SK-N-SH treated with all-trans-retinoic acid at 6 μM for 48 hours (cell line): ENCODE data around the gene AGPS.
A peak's percentile ranks its signal among the peaks of the same experiment; 100 is the strongest.
"Not testable (repeated sequence)": the region's sequence is repeated elsewhere in the genome, so short reads cannot be mapped to it uniquely, and the experiment has no call there.

Experiments
- ATAC-seq: fragments of 200-7000 bp; cut with Tn5 transposase; 3 replicates; pipeline ENCODE4 v1.9.1; 2020; ENCODE audit warnings: mild to moderate bottlenecking, moderate library complexity
- ARNTL ChIP-seq: fragments of 450-650 bp; formaldehyde crosslinking; IDR thresholded peaks from 2 replicates; pipeline ENCODE4 v1.5.0; 2020; ENCODE audit warnings: low read depth, mild to moderate bottlenecking, moderate library complexity, borderline replicate concordance
- BACH2 ChIP-seq: fragments of 250-450 bp; sonication (Bioruptor Pico); IDR thresholded peaks from 2 replicates; pipeline ENCODE4 v1.9.0; 2021; ENCODE audit warnings: mild to moderate bottlenecking, borderline replicate concordance
- ESRRG ChIP-seq: fragments of 250-450 bp; sonication (Bioruptor Pico); IDR thresholded peaks from 2 replicates; pipeline ENCODE4 v1.6.1; 2021; ENCODE audit warnings: mild to moderate bottlenecking
- GLIS3 ChIP-seq: fragments of 250-450 bp; sonication (Bioruptor Pico); IDR thresholded peaks from 2 replicates; pipeline ENCODE4 v1.5.0; 2020; ENCODE audit warnings: mild to moderate bottlenecking, moderate library complexity
- OSR1 ChIP-seq: fragments of 250-450 bp; sonication (Bioruptor Pico); IDR thresholded peaks from 2 replicates; pipeline ENCODE4 v1.8.0; 2022; ENCODE audit warnings: moderate library complexity, mild to moderate bottlenecking, inconsistent platforms
- PPARA ChIP-seq: fragments of 250-450 bp; sonication (Bioruptor Pico); IDR thresholded peaks from 2 replicates; pipeline ENCODE4 v1.5.0; 2020; ENCODE audit warnings: mild to moderate bottlenecking, borderline replicate concordance
- RARB ChIP-seq: fragments of 250-450 bp; sonication (Bioruptor Pico); IDR thresholded peaks from 2 replicates; pipeline ENCODE4 v1.8.0; 2021; ENCODE audit warnings: mild to moderate bottlenecking, moderate library complexity
- SNAI2 ChIP-seq: fragments of 250-450 bp; sonication (Bioruptor Pico); IDR thresholded peaks from 2 replicates; pipeline ENCODE4 v1.5.0; 2020; ENCODE audit warnings: mild to moderate bottlenecking, moderate library complexity
- TCF4 ChIP-seq: fragments of 250-450 bp; sonication (Bioruptor Pico); IDR thresholded peaks from 2 replicates; pipeline ENCODE4 v1.8.0; 2021; ENCODE audit warnings: mild to moderate bottlenecking, moderate library complexity, borderline replicate concordance
- TOX ChIP-seq: fragments of 250-450 bp; sonication (Bioruptor Pico); IDR thresholded peaks from 2 replicates; pipeline ENCODE4 v1.8.0; 2021; ENCODE audit warnings: mild to moderate bottlenecking, moderate library complexity, borderline replicate concordance
- ZC3H10 ChIP-seq: fragments of 250-450 bp; sonication (Bioruptor Pico); IDR thresholded peaks from 2 replicates; pipeline ENCODE4 v1.5.1; 2021; ENCODE audit warnings: mild to moderate bottlenecking, moderate library complexity
- ZFP3 ChIP-seq: fragments of 250-450 bp; sonication (Bioruptor Pico); IDR thresholded peaks from 2 replicates; pipeline ENCODE4 v1.5.0; 2020; ENCODE audit warnings: mild to moderate bottlenecking, moderate library complexity
- ZFP30 ChIP-seq: fragments of 450-650 bp; formaldehyde crosslinking; IDR thresholded peaks from 2 replicates; pipeline ENCODE4 v1.5.0; 2022; ENCODE audit warnings: mild to moderate bottlenecking, moderate library complexity
- ZNF565 ChIP-seq: fragments of 450-650 bp; formaldehyde crosslinking; conservative IDR thresholded peaks from 2 replicates; pipeline ENCODE4 v1.5.0; 2020; ENCODE audit warnings: low read depth, mild to moderate bottlenecking, moderate library complexity
- ZNF70 ChIP-seq: fragments of 450-650 bp; formaldehyde crosslinking; IDR thresholded peaks from 2 replicates; pipeline ENCODE4 v1.5.0; 2020; ENCODE audit warnings: mild to moderate bottlenecking, moderate library complexity
- ZNF8 ChIP-seq: fragments of 450-650 bp; formaldehyde crosslinking; IDR thresholded peaks from 2 replicates; pipeline ENCODE4 v1.5.0; 2020; ENCODE audit warnings: mild to moderate bottlenecking, moderate library complexity
- TF ChIP-seq, protein P1 (sequence below): fragments of 250-450 bp; sonication (Bioruptor Pico); IDR thresholded peaks from 2 replicates; pipeline ENCODE4 v1.8.0; 2021; ENCODE audit warnings: low read depth, mild to moderate bottlenecking, moderate library complexity, borderline replicate concordance
- TF ChIP-seq, protein P2 (sequence below): fragments of 250-450 bp; sonication (Bioruptor Pico); IDR thresholded peaks from 2 replicates; pipeline ENCODE4 v1.5.1; 2021; ENCODE audit warnings: mild to moderate bottlenecking, moderate library complexity
- TF ChIP-seq, protein P3 (sequence below): fragments of 250-450 bp; sonication (Bioruptor Pico); IDR thresholded peaks from 2 replicates; pipeline ENCODE4 v1.5.1; 2020; ENCODE audit warnings: low read depth, mild to moderate bottlenecking, moderate library complexity
- TF ChIP-seq, protein P4 (sequence below): fragments of 250-450 bp; sonication (Bioruptor Pico); IDR thresholded peaks from 2 replicates; pipeline ENCODE4 v1.8.0; 2020; ENCODE audit warnings: mild to moderate bottlenecking, moderate library complexity, borderline replicate concordance

The AGPS gene

DNA sequence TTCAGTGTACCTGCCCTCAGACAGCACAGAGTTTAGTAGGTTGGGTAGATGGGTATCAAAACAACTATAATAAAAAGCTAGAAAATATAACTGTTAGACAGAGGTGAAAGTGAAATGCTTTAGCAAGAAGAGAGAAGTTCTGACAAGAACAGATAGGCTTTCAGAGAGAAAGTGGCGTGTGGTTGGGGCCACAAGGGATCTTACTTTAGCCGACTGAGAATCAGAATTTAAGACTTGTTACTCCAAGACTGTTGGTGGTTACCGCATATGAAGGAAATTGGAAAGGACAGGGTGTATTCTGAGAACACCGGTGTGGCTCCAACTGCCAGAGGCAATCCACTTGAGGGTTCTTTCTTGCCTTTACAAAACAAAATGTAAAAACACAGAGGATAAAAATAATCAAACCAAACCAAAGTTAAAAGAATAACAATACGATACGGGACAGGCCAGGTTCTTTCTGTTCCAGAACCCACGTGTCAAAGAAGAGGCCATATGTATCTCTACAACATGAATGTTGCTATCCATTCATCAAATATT is 44.4 kb upstream of the AGPS start (continued):
- TF ChIP-seq, protein P1, sequence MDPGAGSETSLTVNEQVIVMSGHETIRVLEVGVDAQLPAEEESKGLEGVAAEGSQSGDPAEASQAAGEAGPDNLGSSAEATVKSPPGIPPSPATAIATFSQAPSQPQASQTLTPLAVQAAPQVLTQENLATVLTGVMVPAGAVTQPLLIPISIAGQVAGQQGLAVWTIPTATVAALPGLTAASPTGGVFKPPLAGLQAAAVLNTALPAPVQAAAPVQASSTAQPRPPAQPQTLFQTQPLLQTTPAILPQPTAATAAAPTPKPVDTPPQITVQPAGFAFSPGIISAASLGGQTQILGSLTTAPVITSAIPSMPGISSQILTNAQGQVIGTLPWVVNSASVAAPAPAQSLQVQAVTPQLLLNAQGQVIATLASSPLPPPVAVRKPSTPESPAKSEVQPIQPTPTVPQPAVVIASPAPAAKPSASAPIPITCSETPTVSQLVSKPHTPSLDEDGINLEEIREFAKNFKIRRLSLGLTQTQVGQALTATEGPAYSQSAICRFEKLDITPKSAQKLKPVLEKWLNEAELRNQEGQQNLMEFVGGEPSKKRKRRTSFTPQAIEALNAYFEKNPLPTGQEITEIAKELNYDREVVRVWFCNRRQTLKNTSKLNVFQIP (CRISPR knock-in tag) = no peak
- TF ChIP-seq, protein P2, sequence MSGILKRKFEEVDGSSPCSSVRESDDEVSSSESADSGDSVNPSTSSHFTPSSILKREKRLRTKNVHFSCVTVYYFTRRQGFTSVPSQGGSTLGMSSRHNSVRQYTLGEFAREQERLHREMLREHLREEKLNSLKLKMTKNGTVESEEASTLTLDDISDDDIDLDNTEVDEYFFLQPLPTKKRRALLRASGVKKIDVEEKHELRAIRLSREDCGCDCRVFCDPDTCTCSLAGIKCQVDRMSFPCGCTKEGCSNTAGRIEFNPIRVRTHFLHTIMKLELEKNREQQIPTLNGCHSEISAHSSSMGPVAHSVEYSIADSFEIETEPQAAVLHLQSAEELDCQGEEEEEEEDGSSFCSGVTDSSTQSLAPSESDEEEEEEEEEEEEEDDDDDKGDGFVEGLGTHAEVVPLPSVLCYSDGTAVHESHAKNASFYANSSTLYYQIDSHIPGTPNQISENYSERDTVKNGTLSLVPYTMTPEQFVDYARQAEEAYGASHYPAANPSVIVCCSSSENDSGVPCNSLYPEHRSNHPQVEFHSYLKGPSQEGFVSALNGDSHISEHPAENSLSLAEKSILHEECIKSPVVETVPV (CRISPR knock-in tag) = no peak
- TF ChIP-seq ARNTL (CRISPR knock-in tag) (no peak), ZNF70 (CRISPR knock-in tag) (no peak), ZNF565 (CRISPR knock-in tag) (no peak), ZFP30 (CRISPR knock-in tag) (no peak), ZC3H10 (CRISPR knock-in tag) (no peak)

DNA sequence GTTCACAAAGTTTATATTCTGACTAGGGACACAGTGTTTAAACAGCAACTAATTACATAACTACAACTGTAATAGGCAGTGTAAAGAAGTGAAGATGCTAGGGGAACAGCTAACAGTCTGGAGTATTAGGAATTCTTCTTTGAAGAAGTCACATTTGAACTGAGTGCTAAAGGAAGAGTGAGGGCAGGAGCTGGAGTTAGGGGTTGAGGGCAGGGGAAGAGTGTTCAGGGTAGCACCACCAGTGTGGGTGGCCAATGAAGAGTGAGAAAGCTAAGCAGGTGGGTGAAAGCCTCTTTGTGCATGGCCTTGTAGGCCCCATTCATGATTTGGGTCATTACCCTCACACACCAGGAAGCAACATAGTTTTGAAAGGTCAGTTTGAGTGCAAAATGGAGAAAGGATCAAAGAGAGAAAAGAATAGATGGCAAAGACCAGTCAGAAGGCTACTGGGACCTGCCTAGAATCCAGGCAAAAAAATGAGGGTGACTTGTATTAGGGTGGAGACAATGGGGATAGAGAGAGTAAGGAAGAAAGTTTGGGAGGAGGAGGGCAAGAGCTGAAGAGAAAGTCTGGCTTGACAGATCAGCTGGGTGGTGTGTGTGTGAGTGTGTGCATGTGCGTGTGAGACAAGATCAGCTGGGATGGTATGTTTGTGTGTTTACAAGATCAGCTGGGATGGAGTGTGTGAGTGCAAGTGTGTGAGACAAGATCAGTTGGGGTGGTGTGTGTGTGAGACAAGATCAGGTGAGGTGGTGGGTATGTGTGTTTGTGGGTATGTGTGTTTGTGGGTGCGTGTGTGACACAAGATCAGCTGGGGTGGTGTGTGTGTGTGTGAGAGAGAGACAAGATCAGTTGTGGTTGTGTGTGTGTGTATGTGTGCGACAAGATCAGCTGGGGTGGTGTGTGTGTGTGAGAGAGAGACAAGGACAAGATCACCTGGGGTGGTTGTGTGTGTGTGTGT is 43.6 kb upstream of the AGPS start:
- TF ChIP-seq BACH2 (CRISPR knock-in tag) (no peak), ZFP30 (CRISPR knock-in tag) (no peak), TOX (no peak), ZC3H10 (CRISPR knock-in tag) (no peak), ZNF8 (CRISPR knock-in tag) (no peak), PPARA (CRISPR knock-in tag) (no peak), OSR1 (CRISPR knock-in tag) (no peak), GLIS3 (no peak), ZNF70 (CRISPR knock-in tag) (no peak), ZFP3 (no peak), ESRRG (no peak), SNAI2 (CRISPR knock-in tag) (no peak), ZNF565 (CRISPR knock-in tag) (no peak)
- TF ChIP-seq, protein P2 (CRISPR knock-in tag) = no peak
- TF ChIP-seq, protein P3, sequence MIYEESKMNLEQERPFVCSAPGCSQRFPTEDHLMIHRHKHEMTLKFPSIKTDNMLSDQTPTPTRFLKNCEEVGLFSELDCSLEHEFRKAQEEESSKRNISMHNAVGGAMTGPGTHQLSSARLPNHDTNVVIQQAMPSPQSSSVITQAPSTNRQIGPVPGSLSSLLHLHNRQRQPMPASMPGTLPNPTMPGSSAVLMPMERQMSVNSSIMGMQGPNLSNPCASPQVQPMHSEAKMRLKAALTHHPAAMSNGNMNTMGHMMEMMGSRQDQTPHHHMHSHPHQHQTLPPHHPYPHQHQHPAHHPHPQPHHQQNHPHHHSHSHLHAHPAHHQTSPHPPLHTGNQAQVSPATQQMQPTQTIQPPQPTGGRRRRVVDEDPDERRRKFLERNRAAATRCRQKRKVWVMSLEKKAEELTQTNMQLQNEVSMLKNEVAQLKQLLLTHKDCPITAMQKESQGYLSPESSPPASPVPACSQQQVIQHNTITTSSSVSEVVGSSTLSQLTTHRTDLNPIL = no peak
- ATAC-seq = no peak

DNA sequence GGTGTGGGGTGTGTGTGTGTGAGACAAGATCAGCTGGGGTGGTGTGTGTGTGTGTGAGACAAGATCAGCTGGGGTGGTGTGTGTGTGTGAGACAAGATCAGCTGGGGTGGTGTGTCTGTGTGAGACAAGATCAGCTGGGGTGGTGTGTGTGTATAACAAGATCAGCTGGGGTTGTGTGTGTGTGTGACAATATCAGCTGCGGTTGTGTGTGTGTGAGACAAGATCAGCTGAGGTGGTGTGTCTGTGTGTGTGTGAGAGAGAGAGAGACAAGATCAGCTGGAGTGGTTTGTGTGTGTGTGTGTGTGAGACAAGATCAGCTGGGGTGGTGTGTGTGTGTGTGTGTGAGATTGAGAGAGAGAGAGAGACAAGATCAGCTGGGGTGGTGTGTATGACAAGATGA is 41.9 kb upstream of the AGPS start:
- not testable (repeated sequence) for ATAC-seq

DNA sequence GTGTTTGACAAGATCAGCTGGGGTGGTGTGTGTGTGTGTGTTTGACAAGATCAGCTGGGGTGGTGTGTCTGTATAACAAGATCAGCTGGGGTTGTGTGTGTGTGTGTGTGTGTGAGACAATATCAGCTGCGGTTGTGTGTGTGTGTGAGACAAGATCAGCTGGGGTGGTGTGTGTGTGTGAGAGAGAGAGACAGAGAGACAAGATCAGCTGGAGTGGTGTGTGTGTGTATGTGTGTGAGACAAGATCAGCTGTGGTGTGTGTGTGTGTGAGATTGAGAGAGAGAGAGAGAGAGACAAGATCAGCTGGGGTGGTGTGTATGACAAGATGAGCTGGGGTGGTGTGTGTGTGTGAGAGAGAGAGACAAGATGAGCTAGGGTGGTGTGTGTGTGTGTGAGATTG is 41.5 kb upstream of the AGPS start:
- not testable (repeated sequence) for ATAC-seq

DNA sequence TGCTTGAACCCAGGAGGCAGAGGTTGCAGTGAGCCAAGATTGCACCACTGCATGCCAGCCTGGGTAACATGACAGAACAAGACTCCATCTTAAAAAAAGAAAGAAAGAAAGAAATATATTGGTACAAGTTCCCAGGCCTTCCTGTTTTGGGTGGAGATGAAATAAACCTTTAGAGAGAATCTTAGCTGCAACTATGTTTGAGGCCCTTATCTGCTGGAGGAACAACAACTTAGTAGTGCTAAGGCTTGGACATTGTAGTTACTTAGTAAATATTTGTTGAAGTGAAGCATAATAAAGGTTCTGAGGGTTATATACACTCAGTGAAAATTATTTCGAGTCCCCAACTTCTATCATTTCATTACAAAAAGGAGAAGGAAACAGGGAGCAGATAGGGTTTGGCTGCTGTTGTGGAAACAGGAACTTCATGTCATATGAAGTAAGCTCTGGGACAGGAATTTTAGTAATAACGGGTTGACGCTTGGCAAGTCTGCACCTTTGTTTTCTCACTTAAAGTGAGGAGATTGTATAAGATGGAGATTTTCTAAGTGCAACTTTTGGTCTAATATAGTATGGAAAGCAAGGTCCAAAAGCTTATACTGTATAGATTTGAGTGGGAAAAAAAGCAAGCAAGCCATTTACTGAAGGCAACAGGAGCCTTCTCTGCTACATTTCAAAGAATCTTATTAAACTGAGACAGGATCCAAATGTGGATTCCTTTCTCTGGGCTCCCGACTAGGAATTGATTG is 40.0 kb upstream of the AGPS start:
- peak; percentile 63 for ATAC-seq
- TF ChIP-seq ESRRG (no peak), SNAI2 (CRISPR knock-in tag) (no peak), BACH2 (CRISPR knock-in tag) (no peak), PPARA (CRISPR knock-in tag) (no peak), TCF4 (CRISPR knock-in tag) (no peak), ZFP3 (no peak), ZNF8 (CRISPR knock-in tag) (no peak), RARB (no peak), ZC3H10 (CRISPR knock-in tag) (no peak)
- TF ChIP-seq, protein P3 = no peak
- TF ChIP-seq, protein P1 (CRISPR knock-in tag) = no peak
- TF ChIP-seq, protein P4, sequence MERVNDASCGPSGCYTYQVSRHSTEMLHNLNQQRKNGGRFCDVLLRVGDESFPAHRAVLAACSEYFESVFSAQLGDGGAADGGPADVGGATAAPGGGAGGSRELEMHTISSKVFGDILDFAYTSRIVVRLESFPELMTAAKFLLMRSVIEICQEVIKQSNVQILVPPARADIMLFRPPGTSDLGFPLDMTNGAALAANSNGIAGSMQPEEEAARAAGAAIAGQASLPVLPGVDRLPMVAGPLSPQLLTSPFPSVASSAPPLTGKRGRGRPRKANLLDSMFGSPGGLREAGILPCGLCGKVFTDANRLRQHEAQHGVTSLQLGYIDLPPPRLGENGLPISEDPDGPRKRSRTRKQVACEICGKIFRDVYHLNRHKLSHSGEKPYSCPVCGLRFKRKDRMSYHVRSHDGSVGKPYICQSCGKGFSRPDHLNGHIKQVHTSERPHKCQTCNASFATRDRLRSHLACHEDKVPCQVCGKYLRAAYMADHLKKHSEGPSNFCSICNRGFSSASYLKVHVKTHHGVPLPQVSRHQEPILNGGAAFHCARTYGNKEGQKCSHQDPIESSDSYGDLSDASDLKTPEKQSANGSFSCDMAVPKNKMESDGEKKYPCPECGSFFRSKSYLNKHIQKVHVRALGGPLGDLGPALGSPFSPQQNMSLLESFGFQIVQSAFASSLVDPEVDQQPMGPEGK (CRISPR knock-in tag) = no peak
